ENCODE measurements around the gene CREBRF.
A peak's percentile ranks its signal among the peaks of the same experiment; 100 is the strongest.

CREBRF gene

GRCh38 chr5:173078878-173079277 lies 22.7 kb downstream of the CREBRF start:
- no peak for DNase-seq (ENCODE audit: low read depth in 2 of 2)
- no peak overlapping the region for H3K4me3 ChIP-seq (replicated peaks in 1 of 2; ENCODE audit: low read depth in 2 of 2, low read length in 2 of 2)
- no peak for TF ChIP-seq CTCF (IDR thresholded peaks at IDR 0.05; ENCODE audit: low read depth, low read length)

GRCh38 chr5:173089581-173089980 lies 33.4 kb downstream of the CREBRF start:
- no peak for DNase-seq (ENCODE audit: low read depth in 2 of 2)
- no peak for TF ChIP-seq CTCF (IDR thresholded peaks at IDR 0.05; ENCODE audit: low read depth, low read length)

GRCh38 chr5:173090639-173091038 lies 34.5 kb downstream of the CREBRF start:
- TF ChIP-seq CTCF (IDR thresholded peaks at IDR 0.05; ENCODE audit: low read depth, low read length) = no peak
- no peak overlapping the region for H3K4me3 ChIP-seq (replicated peaks in 1 of 2; ENCODE audit: low read depth in 2 of 2, low read length in 2 of 2)
- no peak for DNase-seq (ENCODE audit: low read depth in 2 of 2)

More at GRCh38 chr5:173089581-173089980, 33.4 kb downstream of the CREBRF start:
- H3K4me3 ChIP-seq (replicated peaks in 1 of 2; ENCODE audit: low read depth in 2 of 2, low read length in 2 of 2) = no peak overlapping the region

GRCh38 chr5:173091981-173092380 lies 35.8 kb downstream of the CREBRF start:
- H3K4me3 ChIP-seq (replicated peaks in 1 of 2; ENCODE audit: low read depth in 2 of 2, low read length in 2 of 2) = no peak overlapping the region
- DNase-seq (ENCODE audit: low read depth in 2 of 2) = no peak
- no peak for TF ChIP-seq CTCF (IDR thresholded peaks at IDR 0.05; ENCODE audit: low read depth, low read length)

DNA sequence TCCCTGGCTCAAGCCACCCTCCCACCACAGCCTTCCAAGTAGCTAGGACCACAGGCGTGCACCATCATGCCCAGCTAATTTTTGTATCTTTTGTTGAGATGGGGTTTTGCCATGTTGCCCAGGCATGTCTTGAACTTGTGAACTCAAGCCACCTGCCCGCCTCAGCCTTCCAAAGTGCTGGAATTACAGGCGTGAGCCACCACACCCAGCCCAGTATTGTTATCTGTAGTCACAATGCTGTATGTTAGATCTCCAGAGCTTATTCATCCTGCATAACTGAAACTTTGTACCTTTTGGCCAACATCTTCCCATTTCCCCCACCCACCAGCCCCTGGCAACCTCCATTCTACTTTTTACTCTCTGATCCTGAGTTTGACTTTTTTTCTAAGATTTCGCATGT lies 37.5 kb downstream of the CREBRF start:
- DNase-seq (ENCODE audit: low read depth in 2 of 2) = no peak
- no peak for TF ChIP-seq CTCF (IDR thresholded peaks at IDR 0.05; ENCODE audit: low read depth, low read length)
- H3K4me3 ChIP-seq (replicated peaks in 1 of 2; ENCODE audit: low read depth in 2 of 2, low read length in 2 of 2) = no peak overlapping the region

- DNase-seq (ENCODE audit: low read depth in 2 of 2) = peak; percentile 45 to 85
- TF ChIP-seq CTCF (IDR thresholded peaks at IDR 0.05; ENCODE audit: low read depth, low read length) = no peak
- no peak overlapping the region for H3K4me3 ChIP-seq (replicated peaks in 1 of 2; ENCODE audit: low read depth in 2 of 2, low read length in 2 of 2)
Observed at GRCh38 chr5:173094012-173094661, 38.0 kb downstream of the CREBRF start.

- TF ChIP-seq CTCF (IDR thresholded peaks at IDR 0.05; ENCODE audit: low read depth, low read length) = no peak
- H3K4me3 ChIP-seq (replicated peaks in 1 of 2; ENCODE audit: low read depth in 2 of 2, low read length in 2 of 2) = no peak overlapping the region
- DNase-seq (ENCODE audit: low read depth in 2 of 2) = no peak
Observed at GRCh38 chr5:173098787-173099186, 42.6 kb downstream of the CREBRF start.

Measured in cardiac fibroblast (primary cell).